Retina (tissue), 1 donor: ENCODE results near the gene HECTD1.
"Not testable (repeated sequence)": the region's sequence is repeated elsewhere in the genome, so short reads cannot be mapped to it uniquely, and the experiment has no call there.

ENCODE experiments used
- DNase-seq: peaks from one replicate; pipeline ENCODE4 v3.0.0-alpha.2; 2016

The HECTD1 gene

DNA sequence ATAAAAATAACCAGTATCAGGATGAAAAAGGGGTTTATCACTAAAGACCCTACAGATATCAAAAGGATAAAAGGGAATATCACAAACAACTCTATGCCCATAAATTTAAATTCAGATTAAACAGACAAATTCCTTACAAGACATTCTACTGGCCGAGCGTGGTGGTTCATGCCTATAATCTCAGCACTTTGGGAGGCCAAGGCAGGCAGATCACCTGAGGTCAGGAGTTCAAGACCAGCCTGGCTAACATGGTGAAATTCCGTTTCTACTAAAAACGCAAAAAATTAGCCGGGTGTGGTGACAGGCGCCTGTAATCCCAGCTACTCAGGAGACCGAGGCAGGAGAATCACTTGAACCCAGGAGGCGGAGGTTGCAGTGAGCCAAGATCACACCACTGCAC, 15.0 kb downstream of the HECTD1 start:
- DNase-seq = not testable (repeated sequence)

DNA sequence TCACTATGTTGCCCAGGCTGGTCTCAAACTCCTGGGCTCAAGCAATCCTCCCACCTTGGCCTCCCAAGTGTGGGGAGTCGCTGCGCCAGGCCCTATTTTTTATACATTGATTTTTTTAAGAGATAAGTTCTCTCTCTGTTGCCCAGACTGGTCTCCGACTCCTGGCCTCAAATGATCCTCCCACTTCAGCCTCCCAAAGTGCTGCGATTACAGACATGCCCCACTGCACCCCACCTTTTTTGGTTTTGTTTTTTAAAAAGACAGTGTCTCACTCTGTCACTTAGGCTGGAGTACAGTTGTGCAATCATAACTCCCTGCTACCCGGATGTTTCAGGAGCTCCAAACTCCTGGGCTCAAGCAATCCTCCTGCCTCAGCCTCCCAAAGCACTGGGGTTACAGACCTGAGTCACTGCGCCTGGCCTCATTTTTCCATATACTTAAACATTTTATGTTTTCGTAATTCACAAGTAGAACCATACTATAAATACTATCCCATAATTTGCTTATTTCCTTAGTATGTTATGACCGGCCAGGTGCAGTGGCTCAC, 16.8 kb downstream of the HECTD1 start:
- no peak for DNase-seq

DNA sequence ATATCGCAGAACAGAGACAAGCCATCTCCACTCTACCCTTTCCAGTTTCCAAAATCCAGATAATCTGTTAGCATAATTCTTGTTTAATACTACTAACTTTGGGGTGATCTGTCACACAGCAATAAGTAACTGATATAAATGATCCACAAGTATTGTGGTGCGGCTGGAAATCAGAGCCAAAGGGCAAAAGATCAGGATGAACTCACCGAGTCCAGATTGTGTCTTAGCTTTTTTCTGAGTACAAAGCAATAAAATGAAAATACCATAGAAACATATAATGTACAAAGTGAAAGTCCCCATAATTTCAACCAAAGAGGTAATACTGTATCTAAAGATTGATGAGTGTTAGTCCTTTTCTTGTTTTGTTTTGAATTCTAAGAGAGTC, 17.4 kb downstream of the HECTD1 start:
- DNase-seq = no peak

DNA sequence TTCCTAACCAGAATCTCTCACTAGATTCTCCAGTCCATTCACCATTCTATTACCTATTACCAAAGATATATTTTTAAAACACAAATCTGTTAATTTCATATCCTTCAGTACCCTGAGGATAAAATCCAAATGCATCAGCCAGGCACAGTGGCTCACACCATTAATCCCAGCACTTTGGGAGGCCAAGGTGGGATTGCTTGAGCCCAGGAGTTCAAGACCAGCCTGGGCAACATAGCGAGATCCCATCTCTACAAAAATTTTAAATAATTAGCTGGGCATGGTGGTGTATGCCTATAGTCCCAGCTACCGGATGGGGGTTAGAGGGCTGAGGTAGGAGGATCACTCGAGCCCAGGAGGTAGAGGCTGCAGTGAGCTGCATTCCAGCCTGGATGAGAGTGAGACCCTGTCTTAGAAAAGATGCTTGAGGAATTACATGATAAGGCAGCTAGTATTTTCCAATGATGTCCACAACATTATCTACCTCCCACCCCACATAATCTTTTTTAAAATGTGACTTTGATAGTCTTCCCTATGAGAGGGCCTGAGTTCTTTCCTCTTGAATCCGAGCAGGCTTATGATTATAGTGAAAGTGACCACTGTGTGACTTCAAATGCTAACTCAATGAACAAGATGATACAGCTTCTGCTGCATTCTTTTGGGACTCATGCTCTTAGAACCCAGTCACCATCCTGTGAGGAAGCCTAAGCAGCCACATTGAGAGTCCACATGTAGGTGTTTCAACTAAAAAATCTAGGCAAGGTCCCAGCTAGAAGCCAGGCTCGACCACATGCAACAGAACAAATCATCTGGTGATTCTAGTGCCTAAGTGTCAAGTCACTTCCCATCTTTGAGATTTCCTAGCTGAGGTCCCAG, 18.0 kb downstream of the HECTD1 start:
- DNase-seq = no peak

DNA sequence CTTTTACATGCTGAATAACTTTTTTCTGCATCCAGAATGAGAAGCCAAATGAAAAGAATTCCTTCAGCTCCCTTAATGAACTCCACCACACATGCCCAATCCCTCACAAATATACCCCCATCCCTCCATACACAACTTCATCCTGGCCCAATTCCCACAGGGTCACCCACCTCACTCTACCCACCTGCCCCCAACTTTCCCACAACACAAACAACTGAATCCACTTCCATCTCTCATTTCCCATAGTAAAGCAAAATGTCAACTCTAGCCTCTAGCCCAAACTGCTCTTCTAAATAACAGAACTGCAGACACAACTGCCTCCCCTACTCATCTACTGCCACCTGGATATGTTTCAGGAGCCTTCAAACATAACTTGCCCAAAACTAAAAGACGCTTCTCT, 18.8 kb downstream of the HECTD1 start:
- no peak for DNase-seq

DNA sequence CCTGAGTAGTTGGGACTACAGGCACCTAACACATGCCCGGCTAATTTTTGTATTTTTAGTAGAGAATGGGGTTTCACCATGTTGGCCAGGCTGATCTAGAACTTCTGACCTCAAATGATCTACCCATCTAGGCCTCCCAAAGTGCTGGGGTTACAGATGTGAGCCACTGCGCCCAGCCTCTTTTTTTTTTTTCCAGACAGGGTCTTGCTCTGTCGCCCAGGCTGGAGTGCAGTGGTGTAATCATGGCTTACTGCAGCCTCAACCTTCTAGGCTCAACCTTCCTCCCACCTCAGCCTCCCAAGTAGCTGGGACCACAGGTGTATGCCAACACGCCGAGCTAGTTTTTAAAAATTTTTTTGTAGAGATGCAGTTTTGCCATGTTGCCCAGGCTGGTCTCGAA, 25.6 kb downstream of the HECTD1 start:
- not testable (repeated sequence) for DNase-seq

DNA sequence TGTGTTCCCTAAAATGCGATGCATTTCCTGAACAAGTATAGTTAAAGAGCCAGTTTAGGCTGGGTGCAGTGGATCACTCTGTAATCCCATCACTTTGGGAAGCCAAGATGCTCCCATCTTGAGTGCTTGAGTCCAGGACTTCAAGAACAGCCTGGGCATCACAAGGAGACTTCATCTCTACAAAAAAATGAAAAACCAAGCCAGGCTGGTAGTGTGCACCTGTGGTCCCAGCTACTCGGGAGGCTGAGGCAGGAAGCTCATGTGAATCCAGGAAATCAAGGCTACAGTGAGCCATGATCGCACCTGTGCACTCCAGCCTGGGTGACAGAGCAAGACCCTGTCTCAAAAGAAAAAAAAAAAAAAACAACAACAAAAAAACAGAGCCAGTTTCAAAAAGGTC, 26.3 kb downstream of the HECTD1 start:
- no peak for DNase-seq

DNA sequence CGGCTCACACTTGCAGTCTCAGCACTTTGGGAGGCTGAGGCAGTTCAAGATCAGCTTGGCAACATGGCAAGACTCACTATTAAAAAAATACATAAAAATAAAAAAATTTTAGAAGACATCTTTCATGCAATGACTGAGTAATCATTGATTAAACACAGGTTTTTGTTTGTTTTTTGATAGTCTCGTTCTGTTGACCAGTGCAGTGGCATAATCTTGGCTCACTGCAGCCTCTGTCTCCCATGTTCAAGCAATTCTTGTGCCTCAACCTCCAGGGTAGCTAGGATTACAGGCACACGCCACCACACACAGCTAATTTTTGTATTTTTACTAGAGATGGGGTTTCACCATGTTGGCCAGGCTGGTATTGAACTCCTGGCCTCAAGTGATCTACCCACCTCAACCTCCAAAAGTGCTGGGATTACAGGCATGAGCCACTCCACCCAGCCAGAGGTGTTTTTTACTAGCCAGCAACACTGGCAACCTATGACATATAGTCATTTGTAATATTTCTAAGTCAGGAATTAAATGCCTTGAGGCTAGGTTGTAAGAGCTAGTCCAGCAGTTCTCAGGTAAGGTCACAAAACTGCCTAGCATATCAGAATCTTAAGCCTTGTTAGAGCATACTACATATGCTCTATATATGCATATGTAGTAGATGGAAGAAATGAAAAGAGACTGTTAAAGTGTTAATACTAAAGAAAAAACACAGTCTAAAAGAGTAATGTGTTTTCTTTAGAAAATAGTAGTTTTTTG, 27.1 kb downstream of the HECTD1 start:
- no peak for DNase-seq

DNA sequence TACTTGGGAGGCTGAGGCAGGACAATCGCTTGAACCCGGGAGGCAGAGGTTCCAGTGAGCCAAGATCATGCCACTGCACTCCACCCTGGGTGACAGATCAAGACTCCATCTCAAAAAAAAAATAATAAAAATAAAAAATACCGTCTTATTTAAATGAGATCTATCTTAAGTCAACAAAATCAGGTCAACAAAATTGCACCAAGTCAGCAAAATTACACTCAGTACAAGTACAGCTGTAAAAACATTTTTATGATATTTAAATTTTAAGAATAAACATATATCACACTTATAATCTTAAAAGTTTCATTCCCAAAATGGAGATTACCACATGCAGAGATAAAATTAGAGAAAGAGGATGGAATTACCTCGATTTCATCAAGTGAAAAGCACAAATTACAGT, 33.2 kb downstream of the HECTD1 start:
- no peak for DNase-seq

DNA sequence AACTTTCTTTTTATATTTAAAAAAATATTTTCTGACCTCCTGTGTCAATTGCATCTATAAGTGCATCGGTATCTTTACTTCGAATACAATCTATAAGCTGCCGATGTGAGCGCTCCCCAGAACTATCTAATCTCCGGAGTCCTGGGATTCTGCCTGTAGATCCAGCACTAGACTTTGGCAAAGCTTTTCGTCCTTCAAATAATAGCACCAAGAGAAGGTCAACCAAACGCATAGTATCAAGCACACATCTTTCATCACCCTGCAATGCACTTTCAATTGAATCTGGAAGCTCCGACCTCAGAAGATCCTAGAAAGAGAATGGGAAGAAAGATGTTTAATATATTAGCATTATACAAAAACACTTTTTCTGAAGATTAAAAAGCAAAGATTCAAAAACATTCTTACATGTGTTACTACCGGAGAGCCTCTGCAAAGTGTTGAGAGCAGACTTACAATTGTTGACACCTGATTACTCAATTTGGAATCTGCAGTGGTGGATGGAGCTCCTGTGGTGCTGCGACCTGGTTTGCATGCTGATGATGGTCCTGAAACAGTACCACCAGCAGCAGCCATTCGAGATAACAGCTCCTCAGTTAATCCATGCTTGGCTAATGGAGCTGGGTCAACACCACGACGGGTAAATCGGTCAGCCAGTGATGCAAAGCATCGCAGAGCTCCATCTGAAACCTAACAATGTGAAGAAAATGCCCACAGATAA, 34.3 kb downstream of the HECTD1 start:
- DNase-seq = no peak

DNA sequence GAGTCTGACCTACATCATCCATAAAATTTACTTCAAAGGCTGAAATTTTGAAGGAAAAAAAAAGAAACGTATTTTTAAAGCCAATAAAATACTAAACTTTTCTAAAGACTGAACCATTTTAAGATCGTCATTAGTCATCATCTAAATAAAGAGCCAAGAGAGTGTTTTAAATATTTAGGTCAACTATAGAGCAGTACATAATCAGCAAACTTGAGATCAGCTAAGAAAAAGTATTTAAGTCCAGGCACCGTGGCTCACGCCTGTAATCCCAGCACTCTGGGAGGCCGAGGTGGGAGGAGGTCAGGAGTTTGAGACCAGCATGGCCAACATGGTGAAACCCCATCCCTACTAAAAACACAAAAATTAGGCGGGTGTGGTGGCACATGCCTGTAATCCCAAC, 35.5 kb downstream of the HECTD1 start:
- DNase-seq = no peak

DNA sequence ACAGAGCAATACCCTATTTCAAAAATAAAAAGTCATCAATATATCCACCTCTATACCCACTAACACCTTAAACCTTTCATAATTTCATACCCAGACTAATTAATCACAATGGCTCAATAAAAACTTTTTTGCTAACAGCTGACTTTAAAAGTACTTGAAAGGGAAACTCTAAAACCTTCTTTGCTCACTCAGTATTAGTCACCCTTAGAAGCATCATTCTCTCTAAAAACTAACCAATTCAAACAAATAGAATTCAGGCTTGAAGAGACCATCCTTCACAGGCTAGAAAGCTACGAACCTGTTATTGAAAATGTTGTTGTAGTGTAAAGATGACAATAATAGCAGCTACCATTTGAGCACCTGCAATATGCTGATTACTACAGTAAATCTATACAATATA, 37.2 kb downstream of the HECTD1 start:
- DNase-seq = no peak

DNA sequence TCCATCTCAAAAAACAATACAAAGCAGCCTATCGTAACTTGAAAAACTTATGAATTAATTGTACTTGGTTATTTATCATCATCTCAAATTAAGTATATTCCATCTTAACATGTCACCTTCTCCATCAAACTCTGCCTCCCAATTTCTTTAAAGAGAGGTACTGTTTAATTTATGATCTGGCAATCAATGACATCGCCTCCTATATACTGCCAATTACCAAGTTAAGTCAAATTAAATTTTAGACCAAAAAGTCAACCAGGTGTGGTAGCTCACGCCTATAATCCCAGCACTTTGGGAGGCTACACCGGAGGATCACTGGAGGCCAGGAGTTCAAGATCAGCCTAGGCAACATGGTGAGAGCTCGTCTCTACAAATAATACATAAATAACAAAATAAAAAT, 37.7 kb downstream of the HECTD1 start:
- DNase-seq = no peak

DNA sequence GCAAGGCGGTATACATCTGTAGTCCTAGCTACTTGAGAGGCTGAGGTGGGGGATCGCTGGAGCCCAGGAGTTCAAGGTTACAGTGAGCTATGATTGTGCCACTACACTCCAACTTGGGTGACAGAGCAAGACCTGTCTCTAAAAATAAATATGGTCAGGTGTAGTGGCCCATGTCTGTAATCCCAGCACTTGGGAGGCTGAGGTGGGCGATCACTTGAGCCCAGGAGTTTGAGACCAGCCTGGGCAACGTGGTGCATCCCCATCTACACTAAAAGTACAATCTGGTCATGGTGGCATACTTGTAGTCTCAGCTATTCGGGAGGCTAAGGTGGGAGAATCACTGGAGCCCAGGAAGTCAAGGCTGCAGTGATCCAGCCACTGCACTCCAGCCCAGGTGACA, 40.6 kb downstream of the HECTD1 start:
- DNase-seq = no peak

DNA sequence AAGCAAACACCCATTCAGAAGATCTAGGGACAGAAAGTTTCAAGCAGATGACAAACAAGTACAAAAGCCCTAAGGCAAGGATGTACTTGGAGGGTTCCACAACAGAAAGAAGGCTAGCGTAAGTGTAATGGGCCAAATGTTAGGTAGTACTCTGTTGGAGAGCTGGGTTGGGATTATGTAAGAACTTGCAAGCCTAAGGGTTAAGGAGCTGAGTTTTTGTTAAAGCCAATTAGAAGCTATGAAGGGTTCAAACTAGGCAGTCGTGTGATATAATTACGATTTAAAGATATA, 41.4 kb downstream of the HECTD1 start:
- DNase-seq = no peak

DNA sequence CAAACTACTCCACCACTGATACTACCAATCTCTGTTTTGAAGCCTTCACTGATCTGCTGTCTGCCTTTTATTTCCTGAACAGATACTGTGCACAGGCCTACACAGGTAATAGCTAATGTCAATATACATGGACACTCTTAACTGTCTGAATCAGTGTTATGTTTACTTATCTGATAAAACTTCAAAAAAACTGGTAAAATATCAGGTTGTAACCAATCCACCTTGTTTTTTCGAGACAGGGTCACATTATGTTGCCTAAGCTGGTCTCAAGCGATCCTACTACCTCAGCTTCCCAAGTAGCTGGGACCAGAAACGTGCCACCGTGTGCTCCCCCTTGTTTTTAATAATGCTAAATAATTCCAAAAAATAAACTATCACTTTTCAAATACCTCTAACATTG, 43.5 kb downstream of the HECTD1 start:
- DNase-seq = no peak

DNA sequence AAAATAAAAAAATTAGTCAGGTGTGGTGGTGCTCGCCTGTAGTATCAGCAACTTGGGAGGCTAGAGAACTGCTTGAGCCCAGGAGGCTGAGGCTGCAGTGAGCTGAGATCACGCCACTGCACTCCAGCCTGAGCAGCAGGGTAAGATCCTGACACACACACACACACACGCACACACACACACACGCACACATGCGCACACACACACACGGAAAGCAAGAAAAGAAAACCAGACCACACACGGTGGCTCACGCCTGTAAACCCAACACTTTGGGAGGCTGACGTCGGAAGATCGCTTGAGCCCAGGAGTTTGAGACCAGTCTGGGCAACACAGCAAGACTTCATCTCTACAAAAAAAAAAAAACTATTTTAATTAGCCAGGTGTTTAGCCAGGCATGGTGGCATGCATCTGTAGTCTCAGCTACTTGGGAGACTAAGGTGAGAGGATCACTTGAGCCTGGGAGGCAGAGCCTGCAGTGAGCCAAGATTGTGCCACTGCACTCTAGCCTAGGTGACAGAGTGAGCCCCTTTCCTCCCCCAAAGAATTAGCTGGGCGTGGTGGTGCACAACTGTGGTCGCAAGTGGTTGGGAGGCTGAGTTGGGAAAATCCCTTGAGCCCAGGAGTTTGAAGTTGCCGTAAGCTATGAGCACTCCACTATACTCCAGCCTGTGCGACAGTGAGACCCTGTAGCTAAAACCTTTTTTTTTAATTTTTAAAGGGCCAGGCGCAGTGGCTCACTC, 44.5 kb downstream of the HECTD1 start:
- no peak for DNase-seq

DNA sequence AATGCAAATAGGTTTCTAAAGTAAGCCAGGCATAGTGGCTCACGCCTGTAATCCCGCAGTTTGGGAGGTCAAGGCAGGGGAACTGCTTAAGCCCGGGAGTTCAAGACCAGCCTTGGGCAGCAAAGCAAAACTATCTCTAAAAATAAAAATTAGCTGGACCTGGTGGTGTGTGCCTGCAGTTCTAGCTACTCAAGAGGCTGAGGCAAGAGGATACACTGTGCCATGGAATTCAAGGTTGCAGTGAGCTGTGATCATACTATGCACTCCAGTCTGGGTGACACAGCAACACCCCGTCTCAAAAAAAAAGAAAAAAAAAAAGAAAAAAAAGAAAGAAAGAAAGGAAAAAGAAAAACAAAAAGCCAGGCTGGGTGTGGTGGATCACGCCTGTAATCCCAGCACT, 46.3 kb downstream of the HECTD1 start:
- no peak for DNase-seq

DNA sequence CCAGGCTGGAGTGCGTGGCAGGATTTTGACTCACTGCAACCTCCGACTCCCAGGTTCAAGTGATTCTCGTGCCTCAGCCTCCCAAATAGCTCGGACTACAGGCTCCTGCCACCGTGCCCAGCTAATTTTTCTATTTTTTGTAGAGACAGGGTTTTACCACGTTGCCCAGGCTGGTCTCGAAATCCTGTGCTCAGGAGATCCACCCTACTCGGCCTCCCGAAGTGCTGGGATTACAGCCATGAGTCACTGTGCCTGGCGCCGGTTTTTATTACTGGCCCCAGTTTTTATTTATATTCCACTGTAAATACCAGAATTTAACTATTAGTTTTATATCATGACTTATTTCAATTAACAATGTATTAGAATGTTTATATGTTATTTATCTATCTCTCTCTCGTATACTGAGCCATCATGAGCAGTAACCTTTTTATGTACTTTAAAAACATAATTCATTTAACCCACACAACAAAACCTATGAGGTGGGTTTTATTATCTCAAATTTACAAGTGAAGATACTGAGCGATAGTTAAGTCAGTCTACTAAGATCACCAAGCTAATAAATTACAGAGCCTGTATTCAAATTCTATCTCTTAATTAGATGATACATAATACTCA, 47.8 kb downstream of the HECTD1 start:
- DNase-seq = no peak

DNA sequence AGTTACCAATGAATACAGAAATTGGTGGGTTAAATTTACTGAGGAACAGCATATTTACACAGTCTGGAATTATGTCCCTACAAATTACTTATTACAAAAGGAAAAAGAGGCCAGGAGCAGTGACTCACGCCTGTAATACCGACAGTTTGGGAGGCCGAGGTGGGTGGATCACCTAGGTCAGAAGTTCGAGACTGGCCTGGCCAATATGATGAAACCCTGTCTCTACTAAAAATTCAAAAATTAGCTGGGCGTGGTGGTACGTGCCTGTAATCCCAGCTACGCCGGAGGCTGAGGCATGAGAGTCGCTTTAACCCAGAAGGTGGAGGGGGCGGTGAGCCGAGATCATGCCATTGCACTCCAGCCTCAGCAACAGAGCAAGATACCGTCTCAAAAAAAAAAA, 52.6 kb downstream of the HECTD1 start:
- no peak for DNase-seq

DNA sequence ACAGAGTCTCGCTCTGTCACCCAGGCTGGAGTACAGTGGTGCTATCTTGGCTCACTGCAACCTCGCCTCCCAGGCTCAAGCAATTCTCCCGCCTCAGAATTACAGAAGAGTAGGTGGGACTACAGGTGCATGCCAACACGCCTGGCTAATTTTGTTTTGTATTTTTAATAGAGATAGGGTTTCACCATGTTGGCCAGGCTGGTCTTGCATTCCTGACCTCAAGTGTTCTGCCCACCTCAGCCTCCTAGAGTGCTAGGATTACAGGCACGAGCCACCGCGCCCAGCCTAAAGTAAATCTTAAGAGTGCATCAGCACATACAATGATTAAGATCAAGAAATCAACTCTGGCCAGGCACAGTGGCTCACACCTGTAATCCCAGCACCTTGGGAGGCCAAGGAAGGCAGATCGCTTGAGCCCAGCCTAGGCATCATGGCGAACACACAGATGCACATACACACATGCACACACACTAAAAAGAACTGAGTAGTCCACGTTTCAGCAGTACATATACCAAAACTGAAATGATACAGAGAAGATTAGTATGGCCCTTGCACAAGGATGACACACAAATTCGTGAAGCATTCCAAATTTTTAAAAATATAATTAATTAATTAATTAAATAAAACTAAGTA, 65.0 kb downstream of the HECTD1 start:
- DNase-seq = no peak

DNA sequence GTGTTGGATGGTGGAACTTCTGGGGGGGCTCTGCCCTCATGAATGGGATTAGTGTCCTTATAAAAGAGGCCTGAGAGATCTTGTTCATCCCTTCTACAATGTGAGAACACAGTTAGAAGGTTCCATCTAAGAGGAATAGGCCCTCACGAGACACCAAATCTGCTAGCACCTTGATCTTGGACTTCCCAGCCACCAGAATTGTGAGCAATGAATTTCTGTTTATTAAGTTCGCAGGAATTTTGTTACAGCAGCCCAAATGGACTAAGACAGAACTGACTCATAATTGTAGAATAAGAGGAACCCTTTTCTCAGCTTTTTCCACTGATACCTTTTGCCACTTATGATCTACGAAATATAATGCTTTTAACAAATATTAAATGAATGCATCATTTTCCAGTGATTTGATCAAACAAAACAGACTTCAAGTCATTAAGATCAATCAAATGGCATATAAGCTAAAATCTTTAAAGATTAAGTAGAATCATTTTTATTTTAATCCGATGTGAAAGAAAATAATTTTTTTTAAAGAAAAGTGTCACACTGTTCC, 68.2 kb downstream of the HECTD1 start:
- DNase-seq = no peak
